GM18858 (cell line): ENCODE measurements around the gene USP53.
"Not testable (repeated sequence)": the region's sequence is repeated elsewhere in the genome, so short reads cannot be mapped to it uniquely, and the experiment has no call there.

Source experiments
- ATAC-seq: cut with Tn5 transposase; IDR thresholded peaks from one replicate; pipeline ENCODE4 v1.9.1; 2021; ENCODE audit not compliant: unreplicated experiment

Gene USP53

DNA sequence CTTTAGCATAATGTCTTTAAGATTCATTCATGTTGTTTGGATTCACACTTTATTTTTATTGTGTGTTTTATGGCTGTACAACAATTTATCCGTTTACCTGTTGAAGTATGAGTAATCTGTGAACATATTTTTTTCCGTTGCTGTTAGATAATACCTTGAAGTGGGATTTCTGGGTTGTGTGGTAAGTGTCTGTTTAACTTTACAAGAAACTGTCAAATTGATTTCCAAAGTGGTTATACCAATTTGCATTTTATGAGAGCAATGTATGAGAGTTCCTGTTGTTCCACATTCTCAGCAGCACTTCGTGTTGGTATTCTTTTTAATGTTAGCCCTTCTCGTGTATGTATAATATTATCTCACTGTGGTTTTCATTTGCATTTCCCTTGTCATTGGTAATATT lies 53.6 kb downstream of the USP53 start:
- no peak for ATAC-seq

DNA sequence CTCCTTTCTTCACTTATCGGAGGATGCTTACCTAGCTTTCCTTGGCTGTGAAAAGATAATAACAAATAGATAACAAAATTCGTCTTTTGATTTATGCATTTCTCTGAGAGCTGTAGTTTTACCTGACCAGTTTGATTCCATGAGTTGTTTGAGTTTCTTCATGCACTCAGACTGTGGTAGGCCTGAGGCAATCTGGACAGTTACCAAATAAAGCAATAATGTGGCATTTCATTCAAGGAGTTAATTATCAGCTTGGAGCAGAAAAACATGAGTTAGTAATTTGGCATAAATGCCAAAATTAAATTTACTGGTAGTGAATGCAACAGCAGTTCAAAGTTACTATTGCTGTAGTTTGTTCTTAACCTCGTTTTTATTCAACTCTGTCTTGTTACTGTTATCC lies 56.0 kb downstream of the USP53 start:
- ATAC-seq = no peak

DNA sequence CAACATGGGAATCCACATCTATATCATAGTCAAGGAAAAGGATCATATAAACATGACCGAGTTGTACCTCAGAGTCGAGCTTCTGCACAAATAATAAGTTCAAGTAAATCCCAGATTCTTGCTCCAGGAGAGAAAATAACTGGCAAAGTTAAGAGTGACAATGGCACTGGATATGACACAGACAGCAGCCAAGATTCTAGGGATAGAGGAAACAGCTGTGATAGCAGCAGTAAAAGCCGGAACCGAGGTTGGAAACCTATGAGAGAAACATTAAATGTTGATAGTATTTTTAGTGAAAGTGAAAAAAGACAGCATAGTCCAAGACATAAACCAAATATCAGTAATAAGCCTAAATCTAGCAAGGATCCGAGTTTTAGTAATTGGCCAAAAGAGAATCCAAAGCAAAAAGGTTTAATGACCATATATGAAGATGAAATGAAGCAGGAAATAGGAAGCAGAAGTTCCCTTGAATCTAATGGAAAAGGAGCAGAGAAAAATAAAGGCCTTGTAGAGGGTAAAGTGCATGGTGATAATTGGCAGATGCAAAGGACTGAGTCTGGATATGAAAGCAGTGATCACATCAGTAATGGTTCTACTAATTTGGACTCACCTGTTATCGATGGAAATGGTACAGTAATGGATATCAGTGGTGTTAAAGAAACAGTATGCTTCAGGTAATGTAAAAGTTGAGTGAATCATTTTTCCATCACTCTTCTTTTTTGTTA lies 59.0 kb downstream of the USP53 start:
- ATAC-seq = no peak

DNA sequence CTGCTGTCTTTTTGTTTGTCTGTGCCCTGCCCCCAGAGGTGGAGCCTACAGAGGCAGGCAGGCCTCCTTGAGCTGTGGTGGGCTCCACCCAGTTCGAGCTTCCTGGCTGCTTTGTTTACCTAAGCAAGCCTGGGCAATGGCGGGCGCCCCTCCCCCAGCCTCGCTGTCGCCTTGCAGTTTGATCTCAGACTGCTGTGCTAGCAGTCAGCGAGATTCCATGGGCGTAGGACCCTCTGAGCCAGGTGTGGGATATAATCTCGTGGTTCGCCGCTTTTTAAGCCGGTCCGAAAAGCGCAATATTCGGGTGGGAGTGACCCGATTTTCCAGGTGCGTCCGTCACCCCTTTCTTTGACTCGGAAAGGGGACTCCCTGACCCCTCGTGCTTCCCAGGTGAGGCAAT lies 67.0 kb downstream of the USP53 start:
- not testable (repeated sequence) for ATAC-seq

DNA sequence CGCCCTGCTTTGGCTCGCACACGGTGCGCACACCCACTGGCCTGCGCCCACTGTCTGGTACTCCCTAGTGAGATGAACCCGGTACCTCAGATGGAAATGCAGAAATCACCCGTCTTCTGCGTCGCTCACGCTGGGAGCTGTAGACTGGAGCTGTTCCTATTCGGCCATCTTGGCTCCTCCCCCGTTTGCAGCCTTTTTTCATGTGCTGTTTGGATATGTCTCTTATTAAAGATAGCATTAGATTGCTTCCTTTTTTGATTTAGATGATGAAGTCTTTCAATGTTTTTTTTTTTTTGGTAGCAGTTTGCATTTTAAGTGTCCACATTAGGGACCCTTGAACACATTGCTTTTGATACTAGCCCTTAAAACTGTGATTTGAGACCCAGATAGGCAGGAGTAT lies 67.4 kb downstream of the USP53 start:
- ATAC-seq = not testable (repeated sequence)

DNA sequence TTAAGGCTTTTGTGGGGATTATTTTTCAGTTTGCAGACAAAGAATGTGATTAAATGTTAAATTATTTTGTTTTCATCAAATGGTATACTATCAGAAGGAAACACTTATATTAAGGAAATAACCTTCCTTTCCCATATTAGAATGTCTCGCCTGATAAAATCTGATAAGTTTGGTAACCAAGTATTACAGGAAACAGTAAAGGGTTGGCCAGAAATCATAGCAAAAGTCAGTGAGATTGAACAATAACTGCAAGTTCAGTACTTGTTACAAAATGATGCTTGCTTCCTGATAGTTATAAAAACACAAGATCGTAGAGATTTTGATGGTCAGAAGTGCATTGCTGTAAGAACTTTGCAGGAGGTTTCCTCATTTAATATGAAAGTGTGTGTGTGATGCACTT lies 68.9 kb downstream of the USP53 start:
- ATAC-seq = no peak

DNA sequence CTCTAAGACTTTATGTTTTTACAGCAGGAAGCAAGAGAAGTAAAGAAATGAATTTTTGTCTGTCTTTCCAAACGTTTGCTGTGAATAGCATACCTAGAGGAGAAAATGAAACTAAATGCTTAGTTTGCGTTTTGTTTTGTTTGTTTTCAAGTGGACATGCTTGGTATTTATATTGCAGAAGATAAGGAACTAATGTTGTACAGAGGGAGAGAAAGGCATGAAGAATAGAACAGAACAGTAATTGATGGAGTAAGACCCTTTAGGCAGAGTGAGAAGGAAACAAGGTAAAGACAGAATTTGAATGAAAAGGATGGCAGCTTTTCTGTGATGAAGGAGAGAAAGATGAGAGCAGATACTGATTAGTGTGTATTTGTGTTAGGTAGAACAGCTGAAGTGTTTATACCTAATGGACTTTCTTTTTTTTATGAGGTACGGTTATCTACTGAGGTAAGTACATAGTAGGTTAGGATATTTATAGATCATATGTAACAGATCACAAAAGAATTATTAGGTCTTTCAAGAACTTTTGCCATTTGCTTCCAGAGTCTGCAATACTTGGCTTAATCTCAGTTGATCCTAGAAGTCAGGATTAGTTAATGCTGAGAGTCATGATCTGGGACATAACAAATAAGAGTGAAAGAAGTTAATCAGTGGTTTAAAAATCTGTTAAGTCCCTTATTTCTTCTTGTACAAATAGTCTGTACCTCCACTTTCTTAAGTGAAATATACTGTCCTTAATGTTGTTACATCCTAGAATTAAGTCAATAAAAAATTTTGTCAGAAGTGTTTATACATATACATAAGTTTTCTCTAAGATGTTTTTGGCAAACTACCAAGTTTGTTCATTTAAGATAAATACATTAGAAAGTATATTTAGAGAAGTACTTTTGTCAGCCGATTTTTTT lies 72.6 kb downstream of the USP53 start:
- ATAC-seq = peak; percentile 69

DNA sequence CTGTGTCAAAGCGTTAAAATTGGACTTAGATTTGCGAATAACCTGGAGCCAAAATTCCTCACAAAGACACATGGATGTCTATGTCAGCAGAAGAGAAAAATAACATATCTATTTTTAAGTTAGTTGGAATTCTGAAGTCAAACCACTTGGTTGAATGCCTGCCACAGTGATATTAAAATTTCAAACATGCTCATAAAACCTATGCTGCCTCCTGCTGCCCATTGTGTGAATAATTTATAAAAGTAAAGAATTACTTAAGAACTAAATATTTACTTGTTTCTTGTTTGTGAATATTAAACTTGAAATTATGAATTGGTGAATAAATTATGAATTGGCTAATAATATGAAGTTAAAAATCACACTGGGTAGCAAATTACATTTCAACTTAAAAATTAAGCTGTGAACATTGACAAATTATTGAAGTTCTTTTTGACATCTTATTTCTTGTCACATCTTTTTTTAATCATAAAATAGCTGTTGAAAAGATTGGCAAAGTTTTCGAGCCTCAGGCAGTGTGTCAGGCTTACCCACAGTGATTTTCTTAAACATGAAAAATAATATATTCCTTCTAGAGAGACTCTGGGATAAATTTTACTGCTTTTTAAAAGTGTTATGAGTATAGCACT lies 74.0 kb downstream of the USP53 start:
- ATAC-seq = no peak

DNA sequence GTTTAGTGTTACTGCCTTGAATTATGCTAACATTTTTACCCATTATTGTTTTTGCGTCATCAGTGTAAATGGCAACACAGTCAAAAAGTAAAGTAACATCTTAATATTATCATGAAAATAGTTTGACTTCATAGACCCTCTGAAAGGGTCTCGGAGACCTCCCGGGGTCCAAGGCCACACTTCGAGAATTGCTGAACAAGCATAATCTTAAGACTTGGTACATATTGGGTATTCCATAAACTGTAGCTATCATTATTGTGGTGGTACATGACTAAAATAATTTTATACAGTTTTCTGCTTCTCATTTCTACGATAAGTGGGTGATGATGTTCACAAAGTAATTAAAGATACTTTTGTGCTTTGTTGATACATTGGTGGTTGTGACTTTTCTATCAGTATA lies 76.8 kb downstream of the USP53 start:
- no peak for ATAC-seq

DNA sequence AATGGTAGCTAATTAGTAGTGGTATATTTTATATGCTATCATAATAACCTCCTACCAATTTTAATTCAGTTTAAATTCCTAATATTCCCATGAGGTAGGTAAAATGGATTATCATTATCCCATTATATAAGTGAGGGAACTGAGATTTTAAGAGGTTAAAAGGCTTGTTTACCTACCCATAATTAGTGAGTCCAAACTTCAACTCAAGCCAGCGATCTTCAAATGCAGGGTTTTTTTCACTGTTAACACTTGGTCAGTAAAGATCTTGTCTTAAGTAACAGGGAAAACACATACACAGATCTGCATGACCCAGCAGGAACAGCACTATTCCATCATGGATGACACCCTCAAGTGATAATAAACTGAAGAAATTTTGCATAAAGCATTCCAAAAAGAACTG lies 78.1 kb downstream of the USP53 start:
- ATAC-seq = no peak

DNA sequence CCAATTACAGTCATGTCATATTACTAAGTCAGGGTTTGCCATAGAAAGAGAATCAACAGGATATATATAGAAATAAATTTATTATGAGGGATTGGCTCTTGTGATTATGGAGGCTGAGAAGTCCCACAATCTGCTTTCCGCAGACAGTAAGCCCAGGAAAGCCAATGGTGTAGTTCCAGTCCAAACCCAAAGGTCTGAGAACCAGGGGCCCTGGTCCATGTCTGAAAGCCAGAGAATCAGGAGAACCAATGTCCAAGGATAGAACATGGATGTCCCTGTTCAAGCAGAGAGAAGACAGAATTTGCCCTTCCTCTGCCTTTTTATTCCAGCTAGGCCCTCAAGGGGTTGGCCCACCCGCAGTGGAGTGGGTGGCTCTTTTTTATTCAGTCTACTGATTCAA lies 83.8 kb downstream of the USP53 start:
- ATAC-seq = no peak

DNA sequence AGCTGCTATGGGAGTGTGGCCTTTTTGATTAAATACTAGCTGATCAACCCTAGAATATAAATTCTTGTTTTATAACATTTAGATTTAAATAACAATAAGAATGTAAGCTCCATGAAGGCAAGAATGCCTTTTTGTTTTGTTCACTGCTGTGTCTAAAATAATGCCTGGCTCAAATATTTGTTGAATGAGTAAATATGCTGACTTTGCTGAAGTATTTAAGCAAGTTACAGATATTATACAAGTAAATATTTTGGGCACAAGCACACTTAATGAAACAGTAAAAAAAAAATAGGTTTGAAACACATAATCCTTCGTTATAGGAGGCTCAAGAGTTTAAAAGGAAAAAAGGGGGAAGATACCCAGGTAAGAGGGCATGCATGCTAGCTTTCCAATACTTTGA lies 85.3 kb downstream of the USP53 start:
- ATAC-seq = no peak

DNA sequence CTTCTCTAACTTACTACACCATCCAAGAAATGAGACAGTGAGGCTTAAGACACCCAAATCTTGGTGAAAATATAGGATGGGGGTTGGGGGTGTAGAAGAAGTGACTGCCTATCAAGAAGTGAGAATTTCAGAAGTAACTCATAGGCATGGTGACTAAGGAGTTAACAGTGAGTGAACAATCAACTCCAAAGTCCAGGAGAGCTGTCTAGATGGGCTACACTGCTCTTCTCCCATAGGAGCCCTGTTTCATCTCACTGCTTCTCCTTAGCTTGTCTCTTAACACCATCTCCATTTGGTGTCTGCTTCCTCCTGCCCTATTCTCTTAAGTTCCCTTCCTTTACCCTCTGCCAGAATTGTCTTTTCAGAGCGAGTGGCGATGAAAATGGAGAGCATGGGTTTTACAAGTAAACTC lies 86.8 kb downstream of the USP53 start:
- no peak for ATAC-seq

DNA sequence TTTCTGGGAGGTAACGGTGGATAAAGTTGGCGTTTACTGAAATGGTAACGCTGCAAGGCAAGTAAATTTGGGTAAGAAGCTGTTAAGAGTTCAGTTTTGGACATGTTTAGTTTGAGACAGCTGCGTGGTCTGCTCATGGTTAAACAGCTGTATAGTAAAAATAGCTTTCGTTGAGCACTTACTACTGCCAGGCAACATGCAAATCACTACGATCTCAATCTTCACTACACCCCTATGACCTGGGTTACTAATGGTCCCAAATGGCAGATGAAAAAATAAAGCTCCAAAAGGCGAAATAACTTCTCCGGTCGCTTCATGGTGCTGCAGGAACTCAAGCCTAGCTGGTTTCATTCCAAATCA lies 87.2 kb downstream of the USP53 start:
- ATAC-seq = peak; percentile 54

DNA sequence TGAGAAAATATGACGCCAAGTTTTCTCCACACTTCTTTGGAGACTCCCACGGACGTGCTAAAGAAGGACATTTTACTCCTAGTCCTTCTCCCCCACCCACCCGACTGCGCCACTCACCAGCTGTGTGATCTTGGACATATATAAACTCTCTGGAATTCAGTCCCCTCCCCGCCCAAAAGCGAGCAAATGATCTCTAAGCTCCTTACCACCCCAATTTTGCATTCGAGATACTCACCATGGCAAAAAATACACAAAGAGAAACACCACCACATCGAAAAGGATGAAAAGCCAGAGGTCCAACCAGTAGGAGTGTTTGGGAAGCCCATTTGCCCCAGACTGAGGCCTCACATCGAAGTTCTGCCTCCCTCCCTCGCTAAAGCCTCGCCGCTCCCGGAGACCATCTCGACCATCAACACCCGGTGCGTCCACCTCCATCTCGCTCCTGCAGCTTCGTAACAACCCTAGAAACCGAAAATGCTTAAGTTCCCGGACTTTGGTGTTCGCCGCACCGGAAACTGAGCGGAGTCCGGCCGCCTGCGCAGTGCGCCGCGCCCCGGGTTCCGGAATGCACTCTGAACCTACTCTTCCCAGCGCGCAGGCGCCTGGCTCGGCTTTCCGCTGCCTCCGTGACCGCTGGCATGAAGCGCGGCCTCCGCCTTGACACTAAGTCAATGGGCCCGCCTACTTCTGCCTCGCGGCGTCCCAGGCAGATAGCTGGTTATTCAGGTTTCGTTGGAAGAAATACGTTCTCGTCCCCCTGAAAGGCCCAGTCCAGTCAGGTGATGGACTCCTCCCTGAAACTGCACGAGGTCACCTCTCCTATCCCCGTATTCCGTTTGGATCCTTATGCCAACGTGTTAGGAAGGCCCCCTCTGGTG lies 87.8 kb downstream of the USP53 start:
- ATAC-seq = peak; percentile 95

DNA sequence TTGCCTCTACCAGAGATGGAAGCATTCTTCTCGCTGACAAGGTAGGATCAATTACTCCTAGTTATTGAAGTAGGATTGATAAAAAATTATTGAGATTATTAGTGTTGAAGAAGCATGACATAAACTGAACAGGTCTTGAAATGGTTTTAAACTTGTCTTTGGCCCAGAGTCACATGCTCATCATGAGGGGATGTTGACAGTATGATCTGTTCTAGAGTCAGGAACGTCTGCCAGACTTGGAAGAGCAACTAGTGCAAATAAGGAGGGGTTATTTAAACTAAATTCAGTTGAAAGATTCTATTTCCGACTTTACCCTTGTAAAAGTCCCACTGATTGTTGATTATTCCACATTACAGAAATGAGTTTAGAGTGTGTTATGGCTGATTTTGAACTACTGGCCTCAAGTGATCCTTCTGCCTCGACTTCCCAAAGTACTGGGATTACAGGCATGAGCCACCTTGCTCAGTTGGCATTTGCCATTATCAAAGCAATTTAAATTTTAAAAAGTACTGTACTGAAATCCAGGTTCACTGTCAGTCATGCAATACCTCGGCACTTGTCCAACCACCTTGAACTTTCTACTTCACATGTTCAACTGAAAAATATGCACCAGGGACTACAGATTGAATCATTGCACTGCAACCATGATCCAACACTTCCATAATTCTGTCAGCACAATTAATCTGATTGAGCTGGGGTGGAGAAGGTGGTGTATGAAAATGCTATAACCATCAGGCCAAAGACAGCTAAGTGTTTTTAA lies 89.7 kb downstream of the USP53 start:
- ATAC-seq = no peak

DNA sequence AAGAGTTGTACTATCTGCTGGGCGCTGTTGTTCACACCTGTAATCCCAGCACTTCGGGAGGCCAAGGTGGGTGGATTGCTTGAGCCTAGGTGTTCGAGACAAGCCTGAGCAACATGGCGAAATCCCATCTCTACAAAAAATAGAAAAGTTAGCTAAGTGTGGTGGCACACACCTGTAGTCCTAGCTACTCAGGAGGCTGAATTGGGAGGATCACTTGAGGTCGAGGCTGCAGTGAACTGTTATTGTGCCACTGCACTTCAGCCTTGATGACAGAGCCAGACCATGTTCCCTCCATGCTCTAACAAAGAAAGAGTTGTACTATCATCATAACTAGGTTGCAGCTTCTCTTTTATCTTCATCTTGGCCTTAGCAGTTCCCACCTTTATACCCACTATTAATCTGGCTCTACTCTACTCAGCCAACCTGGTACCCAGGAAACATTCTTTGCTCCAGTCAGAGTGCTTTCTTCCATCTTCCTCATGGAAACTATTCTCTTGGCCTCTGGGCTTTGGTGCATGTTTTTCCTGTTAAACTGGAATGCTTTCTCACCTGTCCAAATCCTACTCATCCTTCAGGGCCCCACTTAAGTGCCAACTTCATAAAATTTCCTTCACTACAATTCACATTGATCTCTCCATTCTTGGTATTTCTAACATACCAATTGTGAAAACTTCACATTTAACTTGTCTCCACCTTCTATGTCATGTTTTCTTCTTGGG lies 91.2 kb downstream of the USP53 start:
- ATAC-seq = no peak

DNA sequence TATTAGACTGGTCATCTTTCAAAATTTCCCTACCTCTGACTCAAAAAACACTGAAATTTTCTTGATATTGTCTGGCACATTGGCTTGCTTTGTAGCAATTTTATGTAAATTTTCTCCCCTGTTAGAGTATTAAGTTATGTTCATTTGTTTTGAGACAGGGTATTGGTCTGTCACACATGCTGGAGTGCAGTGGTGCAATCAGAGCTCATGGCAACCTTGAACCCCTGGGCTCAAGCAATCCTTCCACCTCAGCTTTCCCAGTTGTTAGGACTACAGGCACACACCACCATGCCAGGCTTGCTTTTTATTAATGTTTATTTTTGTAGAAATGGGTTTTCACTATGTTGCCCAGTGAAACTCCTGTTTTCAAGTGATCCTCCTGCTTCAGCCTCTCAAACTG lies 91.9 kb downstream of the USP53 start:
- ATAC-seq = no peak

DNA sequence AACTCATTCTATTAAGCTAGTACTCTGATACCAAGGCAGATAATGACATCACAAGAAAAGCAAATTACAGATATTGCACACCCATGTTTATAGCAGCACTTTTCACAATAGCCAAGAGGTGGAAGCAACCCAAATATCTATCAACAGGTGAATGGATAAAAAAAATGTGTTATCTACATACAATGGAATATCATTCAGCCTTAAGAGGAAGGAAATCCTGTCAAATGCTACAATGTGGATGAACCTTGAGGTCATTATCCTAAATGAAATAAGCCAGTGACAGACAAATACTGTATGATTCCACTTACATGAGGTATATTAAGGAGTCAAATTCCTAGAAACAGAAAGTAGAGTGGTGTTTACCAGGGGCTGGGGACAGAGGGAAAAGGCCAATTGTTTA lies 95.1 kb downstream of the USP53 start:
- ATAC-seq = no peak

DNA sequence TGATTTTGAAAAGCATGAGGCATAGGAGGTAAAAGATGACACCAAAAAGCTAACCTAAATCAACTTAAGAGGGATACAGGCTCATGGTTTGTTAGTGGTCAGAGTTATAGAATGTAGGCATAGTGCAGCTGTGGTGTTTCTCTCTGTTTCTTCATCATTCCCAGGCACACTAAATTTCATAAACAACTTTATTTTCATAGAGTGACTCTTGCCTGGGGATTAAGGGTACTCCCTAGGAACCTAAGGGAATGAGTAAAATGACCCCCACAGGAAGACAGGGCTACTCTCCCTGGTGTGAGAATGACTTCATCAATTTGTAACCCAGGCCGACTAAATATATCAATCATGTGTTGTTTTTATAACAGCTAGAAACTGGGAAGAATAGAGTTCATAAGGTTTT lies 98.3 kb downstream of the USP53 start:
- no peak for ATAC-seq
